Small intestine (tissue), 7 donors: ENCODE measurements around the gene AQP12B. TPM values are rescaled to one million over a fixed set of nuclear protein-coding genes. Genes with fewer than 3 reads are reported as not detected.

Source experiments
- DNase-seq, 2 donors: peaks; one replicate each; pipeline versions ENCODE4 v3.0.0 to v3.0.0-alpha.2; 2013
- FAIRE-seq: peaks from 2 replicates; lab custom pipeline; 2012; peaks lifted over from hg19 to GRCh38; lab: Jason Lieb, UNC
- H3K27ac ChIP-seq, 3 donors: one replicate each; pipeline ENCODE4 v1.5.1; 2013; ENCODE audit warnings: low read length in 2 of 3, mild to moderate bottlenecking in 2 of 3, control low read depth in 1 of 3, inconsistent platforms in 1 of 3, low read depth in 1 of 3, moderate library complexity in 1 of 3
- H3K27me3 ChIP-seq, 3 donors: one replicate each; pipeline ENCODE4 v1.6.1; 2013; ENCODE audit warnings: low read length in 3 of 3, inconsistent platforms in 1 of 3; ENCODE audit not compliant: control insufficient read depth in 3 of 3, insufficient read depth in 3 of 3
- H3K36me3 ChIP-seq, 3 donors: one replicate each; pipeline ENCODE4 v1.6.1; 2013; ENCODE audit warnings: low read length in 3 of 3, inconsistent platforms in 1 of 3, low read depth in 1 of 3, mild to moderate bottlenecking in 1 of 3, moderate library complexity in 1 of 3; ENCODE audit not compliant: control insufficient read depth in 3 of 3, insufficient read depth in 2 of 3
- H3K4me1 ChIP-seq, 3 donors: one replicate each; pipeline ENCODE4 v1.6.1; 2013; ENCODE audit warnings: low read length in 2 of 3, inconsistent platforms in 1 of 3, low read depth in 1 of 3, mild to moderate bottlenecking in 1 of 3, moderate library complexity in 1 of 3; ENCODE audit not compliant: control insufficient read depth in 3 of 3, insufficient read depth in 2 of 3
- H3K4me3 ChIP-seq, 3 donors: one replicate each; pipeline ENCODE4 v1.5.1; 2013; ENCODE audit warnings: low read length in 3 of 3, control low read depth in 1 of 3, inconsistent platforms in 1 of 3, low read depth in 1 of 3, mild to moderate bottlenecking in 1 of 3, moderate library complexity in 1 of 3
- H3K9me3 ChIP-seq, 2 donors: one replicate each; pipeline ENCODE4 v1.6.1; 2013; ENCODE audit warnings: low read depth in 1 of 2, low read length in 1 of 2; ENCODE audit not compliant: control insufficient read depth in 2 of 2, insufficient read depth in 1 of 2
- WGBS, 3 donors: extraction: QIAGEN DNeasy Blood & Tissue Kit; methylation state at CpG; one replicate each; pipeline ENCODE4 v1.1.7; 2013; 5-methylcytosine and 5-hydroxymethylcytosine counted together
- polyA plus RNA-seq, 4 donors: library from polyadenylated mRNA; stranded (reverse) in 3 of 4; unstranded in 1 of 4; fragments of 200-250 nt in 3 of 4; fragments of 120-200 nt in 1 of 4; gene quantifications; one replicate each; pipeline versions ENCODE4 v1.2.1 to v1.2.3, GENCODE V29; 2013
- donor health status: healthy with polysubstance abuse.
- donor health status: control.
- donor health status: control.
- donor health status: Bipolar disorder and iron deficiency.
- donor health status: healthy.

AQP12B gene
- polyA plus RNA-seq, 4 donors = 1.3 to 11.5 TPM; not detected in 2

GRCh38 chr2:240726876-240727275 is 44.2 kb upstream of the AQP12B start:
- no peaks in the 10 kb centered on the region for H3K27me3 ChIP-seq
- no peaks in the 10 kb centered on the region for H3K36me3 ChIP-seq
- H3K4me3 ChIP-seq = no peak overlapping the region
- WGBS, 3 donors = 84 to 89% (median 86%) methylated on average over 14 of the region's 14 CpGs
- no peak overlapping the region for H3K27ac ChIP-seq
- no peak for FAIRE-seq
- no peaks in the 10 kb centered on the region for H3K4me1 ChIP-seq
- no peak for DNase-seq
- H3K9me3 ChIP-seq = no peaks in the 10 kb centered on the region

- DNase-seq = no peak
- Histone ChIP-seq H3K9me3 (no peaks in the 10 kb centered on the region), H3K4me1 (no peaks in the 10 kb centered on the region), H3K4me3 (no peak overlapping the region), H3K27ac (no peak overlapping the region), H3K27me3 (no peaks in the 10 kb centered on the region), H3K36me3 (no peaks in the 10 kb centered on the region)
- FAIRE-seq = no peak
- whole genome bisulfite sequencing, 3 donors = 64 to 76% (median 65%) methylated on average over 7 of the region's 7 CpGs
Measured at GRCh38 chr2:240725671-240726070, 43.0 kb upstream of the AQP12B start.

GRCh38 chr2:240725266-240725665 is 42.6 kb upstream of the AQP12B start:
- no peak for DNase-seq
- H3K4me3 ChIP-seq = no peak overlapping the region
- no peaks in the 10 kb centered on the region for H3K27me3 ChIP-seq
- no peaks in the 10 kb centered on the region for H3K36me3 ChIP-seq
- no peaks in the 10 kb centered on the region for H3K4me1 ChIP-seq
- H3K27ac ChIP-seq = no peak overlapping the region
- FAIRE-seq = no peak
- 77 to 85% (median 82%) methylated on average over 11 to 12 of the region's 12 CpGs for WGBS, 3 donors
- H3K9me3 ChIP-seq = no peaks in the 10 kb centered on the region

- 90 to 91% (median 90%) methylated on average over 9 to 10 of the region's 10 CpGs for WGBS, 3 donors
- Histone ChIP-seq H3K36me3 (no peaks in the 10 kb centered on the region), H3K9me3 (no peaks in the 10 kb centered on the region), H3K27me3 (no peaks in the 10 kb centered on the region), H3K4me1 (no peaks in the 10 kb centered on the region), H3K27ac (no peak overlapping the region), H3K4me3 (no peak overlapping the region)
- FAIRE-seq (no peak), DNase-seq (no peak)
Measured at GRCh38 chr2:240724431-240724830, 41.7 kb upstream of the AQP12B start.

- FAIRE-seq (no peak), DNase-seq (no peak)
- 90 to 92% (median 91%) methylated on average over 9 of the region's 9 CpGs for WGBS, 3 donors
- Histone ChIP-seq H3K27ac (no peak overlapping the region), H3K27me3 (no peaks in the 10 kb centered on the region), H3K4me1 (no peaks in the 10 kb centered on the region), H3K4me3 (no peak overlapping the region), H3K36me3 (no peaks in the 10 kb centered on the region), H3K9me3 (no peaks in the 10 kb centered on the region)
Measured at GRCh38 chr2:240723851-240724250, 41.2 kb upstream of the AQP12B start.

- Histone ChIP-seq H3K4me1 (no peaks in the 10 kb centered on the region), H3K27ac (no peak overlapping the region), H3K27me3 (no peaks in the 10 kb centered on the region), H3K36me3 (no peaks in the 10 kb centered on the region), H3K9me3 (no peaks in the 10 kb centered on the region), H3K4me3 (no peak overlapping the region)
- WGBS, 3 donors = 83 to 87% (median 86%) methylated on average over 31 to 32 of the region's 32 CpGs
- DNase-seq (no peak), FAIRE-seq (no peak)
Measured at GRCh38 chr2:240722796-240723735, 40.4 kb upstream of the AQP12B start.

GRCh38 chr2:240722376-240722775 is 39.7 kb upstream of the AQP12B start:
- Histone ChIP-seq H3K27me3 (no peaks in the 10 kb centered on the region), H3K27ac (no peak overlapping the region), H3K4me1 (no peaks in the 10 kb centered on the region), H3K9me3 (no peaks in the 10 kb centered on the region), H3K4me3 (no peak overlapping the region), H3K36me3 (no peaks in the 10 kb centered on the region)
- WGBS, 3 donors = 78 to 87% (median 83%) methylated on average over 16 of the region's 16 CpGs
- FAIRE-seq (no peak), DNase-seq (no peak)

GRCh38 chr2:240721596-240722180 is 39.0 kb upstream of the AQP12B start:
- 82 to 88% (median 86%) methylated on average over 20 of the region's 20 CpGs for WGBS, 3 donors
- no peak for DNase-seq
- Histone ChIP-seq H3K4me3 (no peak overlapping the region), H3K27me3 (no peaks in the 10 kb centered on the region), H3K36me3 (no peaks in the 10 kb centered on the region), H3K9me3 (no peaks in the 10 kb centered on the region), H3K27ac (no peak overlapping the region), H3K4me1 (no peaks in the 10 kb centered on the region)
- no peak for FAIRE-seq
